ENCODE measurements around the gene PATL1. TPM values are rescaled to one million over a fixed set of nuclear protein-coding genes. Genes with fewer than 3 reads are reported as not detected.

The PATL1 gene
- polyA plus RNA-seq, 4 donors: 14.5 to 36.2 (median 19.0) TPM

- H3K27me3 ChIP-seq (ENCODE audit: control insufficient read depth in 3 of 3, insufficient read depth in 3 of 3, low read length in 3 of 3): no peaks in the 10 kb centered on the region
- no peaks in the 10 kb centered on the region for H3K9me3 ChIP-seq (ENCODE audit: control insufficient read depth in 2 of 2, insufficient read depth in 1 of 2, low read depth in 1 of 2, low read length in 1 of 2)
- DNase-seq: no peak
- no peak for FAIRE-seq
- H3K36me3 ChIP-seq (ENCODE audit: control insufficient read depth in 3 of 3, insufficient read depth in 2 of 3, low read depth in 1 of 3, low read length in 3 of 3): no peaks in the 10 kb centered on the region
- H3K4me1 ChIP-seq (ENCODE audit: control insufficient read depth in 3 of 3, insufficient read depth in 2 of 3, low read depth in 1 of 3, low read length in 2 of 3): peaks cover 4 to 18% (median 13%) of the 10 kb centered on the region in 3 donors
- no peak overlapping the region for H3K27ac ChIP-seq (ENCODE audit: low read depth in 1 of 3, low read length in 2 of 3)
- H3K4me3 ChIP-seq (ENCODE audit: low read depth in 1 of 3, low read length in 3 of 3): no peak overlapping the region
- WGBS, 3 donors: 18 to 54% (median 24%) methylated on average over 1 of the region's 1 CpG
Measured at GRCh38 chr11:59617876-59618275, 51.0 kb downstream of the PATL1 start.

DNA sequence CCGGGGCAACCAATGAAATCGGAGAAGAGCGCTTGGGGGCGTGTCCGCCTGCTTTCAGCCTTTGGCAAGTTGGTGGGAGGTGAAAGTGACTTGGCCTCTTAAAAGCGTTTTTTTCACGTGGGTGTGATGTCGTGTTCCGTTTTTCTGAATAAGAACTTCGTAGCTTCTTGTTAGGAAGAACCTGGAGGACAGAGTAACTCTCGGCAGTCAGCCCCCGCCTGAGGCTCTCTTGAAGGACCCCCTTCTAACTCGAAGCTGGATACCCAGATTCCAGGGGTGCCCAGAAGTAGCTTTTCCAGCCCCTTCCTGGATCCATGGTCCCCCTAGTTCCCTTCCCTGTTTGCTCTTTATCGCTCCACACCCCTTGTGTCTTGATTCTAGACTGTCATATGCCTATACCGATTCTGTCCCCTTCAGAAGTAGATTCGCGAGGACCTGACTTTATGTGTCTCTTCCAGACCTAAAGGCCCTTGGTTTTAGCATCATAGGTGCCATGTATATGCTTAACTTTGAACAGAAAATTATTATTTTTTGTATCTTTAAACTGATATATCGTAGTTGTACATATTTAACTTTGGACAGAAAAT, 52.3 kb downstream of the PATL1 start:
- H3K9me3 ChIP-seq (ENCODE audit: control insufficient read depth in 2 of 2, insufficient read depth in 1 of 2, low read depth in 1 of 2, low read length in 1 of 2): no peaks in the 10 kb centered on the region
- H3K4me1 ChIP-seq (ENCODE audit: control insufficient read depth in 3 of 3, insufficient read depth in 2 of 3, low read depth in 1 of 3, low read length in 2 of 3): peaks cover 4 to 28% (median 24%) of the 10 kb centered on the region in 3 donors
- H3K27ac ChIP-seq (ENCODE audit: low read depth in 1 of 3, low read length in 2 of 3): peak overlapping the region; percentile 90 to 99 (median 97)
- H3K27me3 ChIP-seq (ENCODE audit: control insufficient read depth in 3 of 3, insufficient read depth in 3 of 3, low read length in 3 of 3): no peaks in the 10 kb centered on the region
- WGBS, 3 donors: 10 to 11% (median 11%) methylated on average over 18 of the region's 18 CpGs
- no peak for FAIRE-seq
- DNase-seq: no peak
- no peaks in the 10 kb centered on the region for H3K36me3 ChIP-seq (ENCODE audit: control insufficient read depth in 3 of 3, insufficient read depth in 2 of 3, low read depth in 1 of 3, low read length in 3 of 3)
- H3K4me3 ChIP-seq (ENCODE audit: low read depth in 1 of 3, low read length in 3 of 3): peak overlapping the region; percentile 47 to 63 (median 48)

GRCh38 chr11:59615637-59616395, 53.0 kb downstream of the PATL1 start, which contains the start of gene OSBP:
OSBP (minus strand) TSS chr11:59615774; CDS start chr11:59615664, 110 bp downstream.
- no peaks in the 10 kb centered on the region for H3K27me3 ChIP-seq (ENCODE audit: control insufficient read depth in 3 of 3, insufficient read depth in 3 of 3, low read length in 3 of 3)
- 0 to 1% (median 0%) methylated on average over 52 to 55 of the region's 55 CpGs for WGBS, 3 donors
- no peaks in the 10 kb centered on the region for H3K9me3 ChIP-seq (ENCODE audit: control insufficient read depth in 2 of 2, insufficient read depth in 1 of 2, low read depth in 1 of 2, low read length in 1 of 2)
- DNase-seq: peak; percentile 100
- peak within 1 kb of the TSS; percentile 88 to 98 (median 96) for H3K4me3 ChIP-seq (ENCODE audit: low read depth in 1 of 3, low read length in 3 of 3)
- H3K4me1 ChIP-seq (ENCODE audit: control insufficient read depth in 3 of 3, insufficient read depth in 2 of 3, low read depth in 1 of 3, low read length in 2 of 3): peaks cover 4 to 31% (median 24%) of the 10 kb centered on the region in 3 donors
- H3K36me3 ChIP-seq (ENCODE audit: control insufficient read depth in 3 of 3, insufficient read depth in 2 of 3, low read depth in 1 of 3, low read length in 3 of 3): no peaks in the 10 kb centered on the region
- FAIRE-seq: peak; percentile 95
- peak within 1 kb of the TSS; percentile 97 to 99 (median 97) for H3K27ac ChIP-seq (ENCODE audit: low read depth in 1 of 3, low read length in 2 of 3)

GRCh38 chr11:59615120-59615636, 53.7 kb downstream of the PATL1 start:
- peaks cover 4 to 31% (median 24%) of the 10 kb centered on the region in 3 donors for H3K4me1 ChIP-seq (ENCODE audit: control insufficient read depth in 3 of 3, insufficient read depth in 2 of 3, low read depth in 1 of 3, low read length in 2 of 3)
- DNase-seq: peak; percentile 71 to 74
- H3K36me3 ChIP-seq (ENCODE audit: control insufficient read depth in 3 of 3, insufficient read depth in 2 of 3, low read depth in 1 of 3, low read length in 3 of 3): peaks cover 1 to 3% (median 2%) of the 10 kb centered on the region in 3 donors
- peak overlapping the region; percentile 87 to 97 (median 97) for H3K27ac ChIP-seq (ENCODE audit: low read depth in 1 of 3, low read length in 2 of 3)
- peak overlapping the region; percentile 88 to 98 (median 96) for H3K4me3 ChIP-seq (ENCODE audit: low read depth in 1 of 3, low read length in 3 of 3)
- FAIRE-seq: no peak
- no peaks in the 10 kb centered on the region for H3K27me3 ChIP-seq (ENCODE audit: control insufficient read depth in 3 of 3, insufficient read depth in 3 of 3, low read length in 3 of 3)
- no peaks in the 10 kb centered on the region for H3K9me3 ChIP-seq (ENCODE audit: control insufficient read depth in 2 of 2, insufficient read depth in 1 of 2, low read depth in 1 of 2, low read length in 1 of 2)
- WGBS, 3 donors: 0% methylated on average over 22 to 51 of the region's 51 CpGs

GRCh38 chr11:59614277-59615119, 54.3 kb downstream of the PATL1 start:
- Histone ChIP-seq H3K9me3 (ENCODE audit: control insufficient read depth in 2 of 2, insufficient read depth in 1 of 2, low read depth in 1 of 2, low read length in 1 of 2) (no peaks in the 10 kb centered on the region), H3K36me3 (ENCODE audit: control insufficient read depth in 3 of 3, insufficient read depth in 2 of 3, low read depth in 1 of 3, low read length in 3 of 3) (peaks cover 2 to 7% (median 6%) of the 10 kb centered on the region in 3 donors), H3K4me1 (ENCODE audit: control insufficient read depth in 3 of 3, insufficient read depth in 2 of 3, low read depth in 1 of 3, low read length in 2 of 3) (peaks cover 4 to 31% (median 24%) of the 10 kb centered on the region in 3 donors), H3K27ac (ENCODE audit: low read depth in 1 of 3, low read length in 2 of 3) (peak overlapping the region; percentile 87 to 97 (median 97)), H3K4me3 (ENCODE audit: low read depth in 1 of 3, low read length in 3 of 3) (peak overlapping the region; percentile 88 to 98 (median 96)), H3K27me3 (ENCODE audit: control insufficient read depth in 3 of 3, insufficient read depth in 3 of 3, low read length in 3 of 3) (no peaks in the 10 kb centered on the region)
- 3 to 11% (median 10%) methylated on average over 13 of the region's 13 CpGs for WGBS, 3 donors
- FAIRE-seq: no peak
- DNase-seq: no peak

GRCh38 chr11:59611570-59612565, 57.0 kb downstream of the PATL1 start:
- no peaks in the 10 kb centered on the region for H3K27me3 ChIP-seq (ENCODE audit: control insufficient read depth in 3 of 3, insufficient read depth in 3 of 3, low read length in 3 of 3)
- DNase-seq (peak; percentile 82 to 94), FAIRE-seq (no peak)
- H3K4me1 ChIP-seq (ENCODE audit: control insufficient read depth in 3 of 3, insufficient read depth in 2 of 3, low read depth in 1 of 3, low read length in 2 of 3): peaks cover 4 to 28% (median 24%) of the 10 kb centered on the region in 3 donors
- H3K27ac ChIP-seq (ENCODE audit: low read depth in 1 of 3, low read length in 2 of 3): peak overlapping the region; percentile 57 to 80 (median 70)
- no peak overlapping the region for H3K4me3 ChIP-seq (ENCODE audit: low read depth in 1 of 3, low read length in 3 of 3)
- 10 to 50% (median 26%) methylated on average over 6 of the region's 6 CpGs for WGBS, 3 donors
- no peaks in the 10 kb centered on the region for H3K9me3 ChIP-seq (ENCODE audit: control insufficient read depth in 2 of 2, insufficient read depth in 1 of 2, low read depth in 1 of 2, low read length in 1 of 2)
- H3K36me3 ChIP-seq (ENCODE audit: control insufficient read depth in 3 of 3, insufficient read depth in 2 of 3, low read depth in 1 of 3, low read length in 3 of 3): peaks cover 2 to 19% (median 15%) of the 10 kb centered on the region in 3 donors

DNA sequence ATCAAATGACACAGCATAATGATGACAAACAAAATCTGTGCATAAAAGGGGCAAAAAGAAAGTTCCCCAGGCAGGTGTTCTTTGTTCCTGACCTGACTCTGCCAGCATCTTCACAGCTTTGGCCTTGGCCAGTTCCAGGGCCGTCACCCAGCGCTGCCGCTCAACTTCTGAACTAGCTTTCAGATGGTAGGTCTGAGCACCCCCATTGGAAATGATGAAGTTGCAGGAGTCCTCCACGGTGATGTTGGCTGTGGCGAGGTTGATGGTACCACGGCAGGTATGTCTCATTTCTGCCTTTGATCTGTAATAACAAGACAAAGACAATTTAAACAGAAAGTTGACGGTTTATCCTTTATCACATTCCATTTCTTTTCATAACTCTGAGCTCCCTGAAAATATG, 58.5 kb downstream of the PATL1 start:
- FAIRE-seq (no peak), DNase-seq (no peak)
- Histone ChIP-seq H3K36me3 (ENCODE audit: control insufficient read depth in 3 of 3, insufficient read depth in 2 of 3, low read depth in 1 of 3, low read length in 3 of 3) (peaks cover 9 to 25% (median 20%) of the 10 kb centered on the region in 3 donors), H3K27ac (ENCODE audit: low read depth in 1 of 3, low read length in 2 of 3) (no peak overlapping the region), H3K27me3 (ENCODE audit: control insufficient read depth in 3 of 3, insufficient read depth in 3 of 3, low read length in 3 of 3) (no peaks in the 10 kb centered on the region), H3K9me3 (ENCODE audit: control insufficient read depth in 2 of 2, insufficient read depth in 1 of 2, low read depth in 1 of 2, low read length in 1 of 2) (no peaks in the 10 kb centered on the region), H3K4me1 (ENCODE audit: control insufficient read depth in 3 of 3, insufficient read depth in 2 of 3, low read depth in 1 of 3, low read length in 2 of 3) (peaks cover 4 to 25% (median 24%) of the 10 kb centered on the region in 3 donors), H3K4me3 (ENCODE audit: low read depth in 1 of 3, low read length in 3 of 3) (no peak overlapping the region)
- 86 to 90% (median 90%) methylated on average over 7 of the region's 7 CpGs for WGBS, 3 donors

All from small intestine (tissue), 7 donors.